Neural cell (in vitro differentiated cells): Measurements from ENCODE around the gene IBTK. TPM values are rescaled to one million over a fixed set of nuclear protein-coding genes. Genes with fewer than 3 reads are reported as not detected.
"Not testable (repeated sequence)": the region's sequence is repeated elsewhere in the genome, so short reads cannot be mapped to it uniquely, and the experiment has no call there.

ENCODE experiments used
- H2AFZ ChIP-seq: fragments of 200-600, 300-800 bp; sonication (generic), shearing (Covaris generic); 2 replicates; pipeline ENCODE4 v1.6.0; 2014; ENCODE audit warnings: low read depth, mild to moderate bottlenecking, antibody characterized with exemption, low read length, moderate library complexity
- H3F3A ChIP-seq: fragments of 200-600 bp; shearing (Covaris generic); 2 replicates; pipeline ENCODE4 v1.6.1; 2016; ENCODE audit warnings: mild to moderate bottlenecking, moderate library complexity, mixed read lengths, antibody characterized with exemption, low read length; ENCODE audit not compliant: insufficient read depth, poor library complexity, severe bottlenecking
- H3K27ac ChIP-seq: fragments of 200-600, 300-800 bp; sonication (generic), shearing (Covaris generic); 2 replicates; pipeline ENCODE4 v1.5.1; 2014; ENCODE audit warnings: mild to moderate bottlenecking, low read length, moderate library complexity
- H3K27me3 ChIP-seq: fragments of 300-800, 200-600 bp; sonication (generic), shearing (Covaris generic); 2 replicates; pipeline ENCODE4 v1.6.0; 2014; ENCODE audit warnings: mild to moderate bottlenecking, low read depth, low read length, moderate library complexity; ENCODE audit not compliant: insufficient read depth
- H3K36me3 ChIP-seq: fragments of 300-800, 200-600 bp; sonication (generic), shearing (Covaris generic); 2 replicates; pipeline ENCODE4 v1.5.1; 2014; ENCODE audit warnings: mild to moderate bottlenecking, antibody characterized with exemption, low read length, moderate library complexity; ENCODE audit not compliant: insufficient read depth
- H3K4me2 ChIP-seq: fragments of 300-800, 200-600 bp; sonication (generic), shearing (Covaris generic); 2 replicates; pipeline ENCODE4 v1.6.0; 2014; ENCODE audit warnings: mild to moderate bottlenecking, low read length
- H3K4me3 ChIP-seq: fragments of 300-800, 200-600 bp; sonication (generic), shearing (Covaris generic); 2 replicates; pipeline ENCODE4 v1.5.1; 2014; ENCODE audit warnings: mild to moderate bottlenecking, low read length, moderate library complexity
- H3K79me2 ChIP-seq: fragments of 200-600 bp; shearing (Covaris generic); replicated peaks from 2 replicates; pipeline ENCODE4 v1.6.0; 2014; ENCODE audit warnings: mild to moderate bottlenecking, low read length, moderate library complexity; ENCODE audit not compliant: insufficient read depth
- H3K9ac ChIP-seq: fragments of 300-800, 200-600 bp; sonication (generic), shearing (Covaris generic); 2 replicates; pipeline ENCODE4 v1.6.1; 2016; ENCODE audit warnings: mild to moderate bottlenecking, low read length, mixed read lengths
- H3K9me2 ChIP-seq: fragments of 200-600 bp; shearing (Covaris generic); 2 replicates; pipeline ENCODE4 v1.6.1; 2016; ENCODE audit warnings: mild to moderate bottlenecking, low read length, mixed read lengths; ENCODE audit not compliant: insufficient read depth
- H3K9me3 ChIP-seq: fragments of 200-600, 300-800 bp; sonication (generic), shearing (Covaris generic); 2 replicates; pipeline ENCODE4 v1.6.1; 2016; ENCODE audit warnings: mild to moderate bottlenecking, mixed run types, low read length, moderate library complexity, mixed read lengths
- H4K20me1 ChIP-seq: fragments of 200-600 bp; shearing (Covaris generic); 2 replicates; pipeline ENCODE4 v1.6.1; 2016; ENCODE audit warnings: mild to moderate bottlenecking, mixed run types; ENCODE audit not compliant: insufficient read depth
- EP300 ChIP-seq: fragments of 450-650 bp; conservative IDR thresholded peaks from 2 replicates; pipeline ENCODE4 v1.6.1; 2014; ENCODE audit warnings: antibody characterized with exemption, mild to moderate bottlenecking, moderate library complexity; ENCODE audit not compliant: poor library complexity, severe bottlenecking
- EZH2 ChIP-seq: fragments of 200-600, 300-800 bp; shearing (Covaris generic), sonication (generic); IDR thresholded peaks from 2 replicates; pipeline ENCODE4 v1.6.1; 2014; ENCODE audit warnings: antibody characterized with exemption, low read length, borderline replicate concordance, mild to moderate bottlenecking; ENCODE audit not compliant: insufficient read depth, poor library complexity, severe bottlenecking
- MXI1 ChIP-seq: fragments of 450-650 bp; conservative IDR thresholded peaks from 2 replicates; pipeline ENCODE4 v1.6.1; 2014; ENCODE audit warnings: antibody characterized with exemption, mild to moderate bottlenecking; ENCODE audit not compliant: poor library complexity, severe bottlenecking
- POLR2AphosphoS5 ChIP-seq: IDR thresholded peaks from 2 replicates; pipeline ENCODE4 v1.6.1; 2012
- RAD21 ChIP-seq: fragments of 450-650 bp; conservative IDR thresholded peaks from 2 replicates; pipeline ENCODE4 v1.6.1; 2014; ENCODE audit warnings: antibody characterized with exemption, mild to moderate bottlenecking, moderate library complexity
- SMC3 ChIP-seq: fragments of 450-650 bp; conservative IDR thresholded peaks from 2 replicates; pipeline ENCODE4 v1.6.1; 2014; ENCODE audit warnings: antibody characterized with exemption, mild to moderate bottlenecking, moderate library complexity; ENCODE audit not compliant: poor library complexity
- TAF1 ChIP-seq: IDR thresholded peaks from 2 replicates; pipeline ENCODE4 v1.6.1; 2012; ENCODE audit warnings: low read depth
- polyA plus RNA-seq: library from polyadenylated mRNA; depleted of rRNA; stranded (reverse); fragments of >200 nt; gene quantifications from 2 replicates; pipeline ENCODE4 v1.2.3, GENCODE V29; 2014
- TF ChIP-seq, protein P1 (sequence below): fragments of 450-650 bp; IDR thresholded peaks from 2 replicates; pipeline ENCODE4 v1.5.1; 2014; ENCODE audit warnings: antibody characterized with exemption, mild to moderate bottlenecking, moderate library complexity; ENCODE audit not compliant: poor library complexity, severe bottlenecking
- TF ChIP-seq, protein P2 (sequence below): IDR thresholded peaks from 2 replicates; pipeline ENCODE4 v1.6.1; 2012; ENCODE audit warnings: borderline replicate concordance

The IBTK gene
- polyA plus RNA-seq, 1 donor from 2014 or later, result 64.6 TPM

DNA sequence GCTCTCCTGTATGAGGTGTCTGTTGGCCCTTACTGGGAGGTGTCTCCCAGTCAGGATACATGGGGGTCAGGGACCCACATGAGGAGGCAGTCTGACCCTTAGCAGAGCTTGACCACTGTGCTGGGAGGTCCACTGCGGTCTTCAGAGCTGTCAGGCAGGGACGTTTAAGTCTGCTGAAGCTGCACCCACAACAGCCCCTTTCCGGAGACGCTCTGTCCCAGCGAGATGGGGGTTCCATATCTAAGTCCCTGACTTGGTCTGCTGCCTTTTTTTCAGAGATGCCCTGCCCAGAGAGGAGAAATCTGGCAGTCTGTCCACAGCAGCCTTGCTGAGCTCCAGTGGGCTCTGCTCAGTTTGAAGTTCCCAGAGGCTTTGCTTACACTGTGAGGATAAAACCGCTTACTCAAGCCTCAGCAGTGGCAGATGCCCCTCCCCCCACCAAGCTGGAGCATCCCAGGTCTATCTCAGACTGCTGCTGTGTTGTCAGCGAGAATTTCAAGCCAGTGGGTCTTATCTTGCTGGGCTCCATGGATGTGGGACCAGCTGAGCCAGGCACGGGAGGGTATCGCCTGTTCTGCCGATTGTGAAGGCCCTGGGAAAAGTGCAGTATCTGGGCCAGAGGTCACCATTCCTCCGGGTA, 36.3 kb upstream of the IBTK start:
- Histone ChIP-seq H3K4me3 (no peak overlapping the region), H3K27me3 (no peaks in the 10 kb centered on the region), H3F3A (no peaks in the 10 kb centered on the region), H3K9me3 (no peaks in the 10 kb centered on the region), H4K20me1 (no peaks in the 10 kb centered on the region), H3K79me2 (no peaks in the 10 kb centered on the region), H3K36me3 (no peaks in the 10 kb centered on the region), H3K9me2 (no peaks in the 10 kb centered on the region), H3K27ac (no peak overlapping the region), H3K4me2 (no peak overlapping the region), H3K9ac (no peak overlapping the region), H2AFZ (no peak overlapping the region)
- TF ChIP-seq RAD21 (no peak), SMC3 (no peak), MXI1 (no peak), TAF1 (no peak), EZH2 (no peak), EP300 (no peak), POLR2AphosphoS5 (no peak)
- TF ChIP-seq, protein P1, sequence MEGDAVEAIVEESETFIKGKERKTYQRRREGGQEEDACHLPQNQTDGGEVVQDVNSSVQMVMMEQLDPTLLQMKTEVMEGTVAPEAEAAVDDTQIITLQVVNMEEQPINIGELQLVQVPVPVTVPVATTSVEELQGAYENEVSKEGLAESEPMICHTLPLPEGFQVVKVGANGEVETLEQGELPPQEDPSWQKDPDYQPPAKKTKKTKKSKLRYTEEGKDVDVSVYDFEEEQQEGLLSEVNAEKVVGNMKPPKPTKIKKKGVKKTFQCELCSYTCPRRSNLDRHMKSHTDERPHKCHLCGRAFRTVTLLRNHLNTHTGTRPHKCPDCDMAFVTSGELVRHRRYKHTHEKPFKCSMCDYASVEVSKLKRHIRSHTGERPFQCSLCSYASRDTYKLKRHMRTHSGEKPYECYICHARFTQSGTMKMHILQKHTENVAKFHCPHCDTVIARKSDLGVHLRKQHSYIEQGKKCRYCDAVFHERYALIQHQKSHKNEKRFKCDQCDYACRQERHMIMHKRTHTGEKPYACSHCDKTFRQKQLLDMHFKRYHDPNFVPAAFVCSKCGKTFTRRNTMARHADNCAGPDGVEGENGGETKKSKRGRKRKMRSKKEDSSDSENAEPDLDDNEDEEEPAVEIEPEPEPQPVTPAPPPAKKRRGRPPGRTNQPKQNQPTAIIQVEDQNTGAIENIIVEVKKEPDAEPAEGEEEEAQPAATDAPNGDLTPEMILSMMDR, result no peak
- TF ChIP-seq, protein P2, sequence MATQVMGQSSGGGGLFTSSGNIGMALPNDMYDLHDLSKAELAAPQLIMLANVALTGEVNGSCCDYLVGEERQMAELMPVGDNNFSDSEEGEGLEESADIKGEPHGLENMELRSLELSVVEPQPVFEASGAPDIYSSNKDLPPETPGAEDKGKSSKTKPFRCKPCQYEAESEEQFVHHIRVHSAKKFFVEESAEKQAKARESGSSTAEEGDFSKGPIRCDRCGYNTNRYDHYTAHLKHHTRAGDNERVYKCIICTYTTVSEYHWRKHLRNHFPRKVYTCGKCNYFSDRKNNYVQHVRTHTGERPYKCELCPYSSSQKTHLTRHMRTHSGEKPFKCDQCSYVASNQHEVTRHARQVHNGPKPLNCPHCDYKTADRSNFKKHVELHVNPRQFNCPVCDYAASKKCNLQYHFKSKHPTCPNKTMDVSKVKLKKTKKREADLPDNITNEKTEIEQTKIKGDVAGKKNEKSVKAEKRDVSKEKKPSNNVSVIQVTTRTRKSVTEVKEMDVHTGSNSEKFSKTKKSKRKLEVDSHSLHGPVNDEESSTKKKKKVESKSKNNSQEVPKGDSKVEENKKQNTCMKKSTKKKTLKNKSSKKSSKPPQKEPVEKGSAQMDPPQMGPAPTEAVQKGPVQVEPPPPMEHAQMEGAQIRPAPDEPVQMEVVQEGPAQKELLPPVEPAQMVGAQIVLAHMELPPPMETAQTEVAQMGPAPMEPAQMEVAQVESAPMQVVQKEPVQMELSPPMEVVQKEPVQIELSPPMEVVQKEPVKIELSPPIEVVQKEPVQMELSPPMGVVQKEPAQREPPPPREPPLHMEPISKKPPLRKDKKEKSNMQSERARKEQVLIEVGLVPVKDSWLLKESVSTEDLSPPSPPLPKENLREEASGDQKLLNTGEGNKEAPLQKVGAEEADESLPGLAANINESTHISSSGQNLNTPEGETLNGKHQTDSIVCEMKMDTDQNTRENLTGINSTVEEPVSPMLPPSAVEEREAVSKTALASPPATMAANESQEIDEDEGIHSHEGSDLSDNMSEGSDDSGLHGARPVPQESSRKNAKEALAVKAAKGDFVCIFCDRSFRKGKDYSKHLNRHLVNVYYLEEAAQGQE, result no peak

- H3K79me2 ChIP-seq, H4K20me1 ChIP-seq, H2AFZ ChIP-seq, H3K36me3 ChIP-seq, H3K9me2 ChIP-seq, H3K4me3 ChIP-seq, H3K27me3 ChIP-seq, H3K4me2 ChIP-seq, H3K27ac ChIP-seq, H3K9me3 ChIP-seq, H3F3A ChIP-seq, H3K9ac ChIP-seq: not testable (repeated sequence)
Measured at GRCh38 chr6:82281550-82281949, 34.0 kb upstream of the IBTK start.

GRCh38 chr6:82277686-82278085, 30.1 kb upstream of the IBTK start:
- Histone ChIP-seq H4K20me1 (no peaks in the 10 kb centered on the region), H3K27ac (no peak overlapping the region), H2AFZ (no peak overlapping the region), H3K9ac (no peak overlapping the region), H3K9me2 (no peaks in the 10 kb centered on the region), H3K27me3 (no peaks in the 10 kb centered on the region), H3F3A (no peaks in the 10 kb centered on the region), H3K9me3 (no peaks in the 10 kb centered on the region), H3K79me2 (no peaks in the 10 kb centered on the region), H3K4me3 (no peak overlapping the region), H3K36me3 (no peaks in the 10 kb centered on the region), H3K4me2 (no peak overlapping the region)
- TF ChIP-seq TAF1 (no peak), RAD21 (no peak), EP300 (no peak), SMC3 (no peak), EZH2 (no peak), POLR2AphosphoS5 (no peak), MXI1 (no peak)
- TF ChIP-seq, protein P1, result no peak
- TF ChIP-seq, protein P2, result no peak
